GM19025 (cell line): ENCODE measurements around the gene ISLR.

Experiments used
- ATAC-seq: cut with Tn5 transposase; IDR thresholded peaks from one replicate; pipeline ENCODE4 v1.9.1; 2021; ENCODE audit warnings: mild to moderate bottlenecking, low read depth, moderate library complexity; ENCODE audit not compliant: unreplicated experiment

Gene ISLR

DNA sequence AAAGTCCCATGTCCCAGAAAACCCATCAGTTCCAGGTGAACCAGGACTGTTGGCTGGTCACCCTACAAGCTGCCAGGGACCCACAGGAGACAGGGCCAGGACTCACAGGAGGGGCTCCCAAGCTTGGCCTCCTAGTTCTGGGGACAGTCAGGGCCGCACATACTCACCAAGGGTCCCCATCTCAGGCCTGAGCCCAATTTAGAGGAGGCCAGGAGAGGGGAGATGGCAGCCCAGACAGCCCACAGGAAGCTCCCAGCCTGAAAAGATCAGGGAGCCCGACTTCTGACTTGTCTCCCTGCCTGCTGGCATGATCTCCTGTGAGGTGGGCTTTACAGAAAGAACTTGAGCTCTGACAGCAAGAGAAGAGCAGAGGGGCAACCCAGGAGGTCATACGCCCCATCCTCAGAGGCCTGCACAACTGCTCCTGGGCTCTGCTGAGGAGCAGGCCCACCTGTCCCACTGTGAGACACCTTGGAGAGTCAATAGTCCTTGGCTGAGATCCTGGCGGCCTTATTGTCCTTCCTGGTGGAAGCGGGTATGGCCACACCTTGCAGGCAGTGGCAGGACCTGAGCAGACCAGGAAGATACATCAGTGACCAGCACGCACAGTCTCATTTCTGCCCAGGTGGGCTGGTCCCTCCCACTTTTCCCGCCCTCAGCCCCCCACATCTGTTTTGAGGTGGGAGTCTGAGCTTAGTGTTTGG lies 2.5 kb upstream of the ISLR start:
- no peak for ATAC-seq

- no peak for ATAC-seq
Measured at GRCh38 chr15:74171965-74172541, 1.5 kb upstream of the ISLR start.

DNA sequence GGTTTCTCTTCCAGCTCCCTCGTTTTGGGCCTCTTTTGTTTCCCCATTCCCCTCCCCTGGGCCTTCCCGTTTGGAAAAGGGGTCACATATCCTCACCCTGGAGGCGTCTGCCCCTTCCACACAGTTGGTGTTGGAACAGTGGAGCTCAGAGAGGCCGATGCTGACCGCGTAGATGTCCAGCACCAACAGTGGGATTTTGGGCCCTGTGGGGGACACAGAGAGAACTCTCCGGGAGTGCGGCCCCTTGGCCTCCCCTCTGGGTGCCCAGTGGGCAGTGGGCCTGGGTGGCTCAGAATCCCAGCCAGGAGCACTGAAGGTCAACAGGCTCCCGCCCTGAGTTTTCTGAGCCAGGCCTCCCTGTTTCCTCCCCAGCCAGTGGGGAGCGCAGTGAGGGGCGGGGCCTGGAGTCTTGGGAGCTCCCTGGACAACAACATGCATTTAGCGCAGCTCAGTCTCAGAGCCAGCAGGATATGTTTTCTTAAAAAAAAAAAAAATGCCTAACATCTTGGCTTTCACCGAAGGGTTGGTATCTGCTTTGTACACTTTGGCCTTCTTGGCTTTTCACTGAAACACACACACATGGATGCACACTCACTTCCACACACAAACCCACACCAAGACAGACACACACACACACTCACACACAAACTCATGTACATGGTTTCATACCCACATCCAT lies 670 bp upstream of the ISLR start:
- ATAC-seq = no peak

DNA sequence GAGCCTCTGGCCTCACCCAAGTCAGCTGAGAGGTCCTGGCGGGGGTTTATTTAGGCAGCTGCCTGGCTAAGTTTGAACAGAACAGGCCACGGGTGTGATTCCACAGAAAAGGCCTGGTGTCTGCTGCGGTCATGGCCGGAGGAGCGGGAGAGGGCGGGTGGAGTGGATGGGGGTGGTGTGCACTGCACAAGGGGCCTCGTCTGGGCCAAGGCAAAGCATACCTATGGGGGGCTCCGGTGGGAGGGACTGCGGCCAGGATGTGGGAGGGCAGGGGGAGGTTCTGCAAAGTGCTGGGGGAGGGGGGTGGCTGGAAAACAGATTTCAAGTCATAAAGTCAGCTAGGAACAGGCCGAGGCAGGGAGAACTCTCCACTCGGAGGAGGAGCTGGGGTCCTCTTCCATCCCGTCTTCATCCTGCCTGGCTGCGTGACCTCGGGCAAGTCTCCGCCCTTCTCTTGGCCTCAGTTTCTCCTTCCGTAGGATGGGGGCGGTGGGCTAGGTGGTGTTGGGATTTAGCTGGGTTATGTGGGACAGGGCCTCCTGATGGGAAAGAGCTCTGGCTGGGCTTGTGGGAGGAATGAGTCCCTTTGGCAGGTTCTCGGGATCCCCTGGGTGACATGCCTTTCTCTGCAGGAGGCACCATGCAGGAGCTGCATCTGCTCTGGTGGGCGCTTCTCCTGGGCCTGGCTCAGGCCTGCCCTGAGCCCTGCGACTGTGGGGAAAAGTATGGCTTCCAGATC lies 878 bp downstream of the ISLR start:
- ATAC-seq = no peak

- ATAC-seq = no peak
Measured at GRCh38 chr15:74174958-74175253, 1.4 kb downstream of the ISLR start.

DNA sequence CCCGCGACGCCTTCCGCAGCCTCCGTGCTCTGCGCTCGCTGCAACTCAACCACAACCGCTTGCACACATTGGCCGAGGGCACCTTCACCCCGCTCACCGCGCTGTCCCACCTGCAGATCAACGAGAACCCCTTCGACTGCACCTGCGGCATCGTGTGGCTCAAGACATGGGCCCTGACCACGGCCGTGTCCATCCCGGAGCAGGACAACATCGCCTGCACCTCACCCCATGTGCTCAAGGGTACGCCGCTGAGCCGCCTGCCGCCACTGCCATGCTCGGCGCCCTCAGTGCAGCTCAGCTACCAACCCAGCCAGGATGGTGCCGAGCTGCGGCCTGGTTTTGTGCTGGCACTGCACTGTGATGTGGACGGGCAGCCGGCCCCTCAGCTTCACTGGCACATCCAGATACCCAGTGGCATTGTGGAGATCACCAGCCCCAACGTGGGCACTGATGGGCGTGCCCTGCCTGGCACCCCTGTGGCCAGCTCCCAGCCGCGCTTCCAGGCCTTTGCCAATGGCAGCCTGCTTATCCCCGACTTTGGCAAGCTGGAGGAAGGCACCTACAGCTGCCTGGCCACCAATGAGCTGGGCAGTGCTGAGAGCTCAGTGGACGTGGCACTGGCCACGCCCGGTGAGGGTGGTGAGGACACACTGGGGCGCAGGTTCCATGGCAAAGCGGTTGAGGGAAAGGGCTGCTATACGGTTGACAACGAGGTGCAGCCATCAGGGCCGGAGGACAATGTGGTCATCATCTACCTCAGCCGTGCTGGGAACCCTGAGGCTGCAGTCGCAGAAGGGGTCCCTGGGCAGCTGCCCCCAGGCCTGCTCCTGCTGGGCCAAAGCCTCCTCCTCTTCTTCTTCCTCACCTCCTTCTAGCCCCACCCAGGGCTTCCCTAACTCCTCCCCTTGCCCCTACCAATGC lies 2.0 kb downstream of the ISLR start:
- no peak for ATAC-seq

DNA sequence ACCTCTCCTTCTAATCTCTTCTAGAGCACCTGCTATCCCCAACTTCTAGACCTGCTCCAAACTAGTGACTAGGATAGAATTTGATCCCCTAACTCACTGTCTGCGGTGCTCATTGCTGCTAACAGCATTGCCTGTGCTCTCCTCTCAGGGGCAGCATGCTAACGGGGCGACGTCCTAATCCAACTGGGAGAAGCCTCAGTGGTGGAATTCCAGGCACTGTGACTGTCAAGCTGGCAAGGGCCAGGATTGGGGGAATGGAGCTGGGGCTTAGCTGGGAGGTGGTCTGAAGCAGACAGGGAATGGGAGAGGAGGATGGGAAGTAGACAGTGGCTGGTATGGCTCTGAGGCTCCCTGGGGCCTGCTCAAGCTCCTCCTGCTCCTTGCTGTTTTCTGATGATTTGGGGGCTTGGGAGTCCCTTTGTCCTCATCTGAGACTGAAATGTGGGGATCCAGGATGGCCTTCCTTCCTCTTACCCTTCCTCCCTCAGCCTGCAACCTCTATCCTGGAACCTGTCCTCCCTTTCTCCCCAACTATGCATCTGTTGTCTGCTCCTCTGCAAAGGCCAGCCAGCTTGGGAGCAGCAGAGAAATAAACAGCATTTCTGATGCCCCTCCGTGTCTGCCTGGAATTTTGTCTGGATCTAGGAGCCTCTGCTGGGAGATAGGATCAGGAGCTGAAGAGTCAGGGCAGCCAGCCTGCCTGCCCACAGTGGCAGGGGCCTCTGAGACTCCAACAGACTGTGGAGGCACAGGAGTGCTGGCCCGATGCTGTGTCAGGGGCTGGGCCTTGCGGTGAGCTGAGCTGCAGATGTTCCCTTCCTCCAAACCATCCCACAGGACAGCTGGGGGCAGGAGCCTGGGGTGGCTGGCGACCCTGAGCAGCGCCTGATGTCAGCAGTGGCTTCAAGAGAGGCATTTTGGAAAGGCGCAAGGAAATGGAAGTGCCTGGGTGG lies 3.0 kb downstream of the ISLR start:
- no peak for ATAC-seq

DNA sequence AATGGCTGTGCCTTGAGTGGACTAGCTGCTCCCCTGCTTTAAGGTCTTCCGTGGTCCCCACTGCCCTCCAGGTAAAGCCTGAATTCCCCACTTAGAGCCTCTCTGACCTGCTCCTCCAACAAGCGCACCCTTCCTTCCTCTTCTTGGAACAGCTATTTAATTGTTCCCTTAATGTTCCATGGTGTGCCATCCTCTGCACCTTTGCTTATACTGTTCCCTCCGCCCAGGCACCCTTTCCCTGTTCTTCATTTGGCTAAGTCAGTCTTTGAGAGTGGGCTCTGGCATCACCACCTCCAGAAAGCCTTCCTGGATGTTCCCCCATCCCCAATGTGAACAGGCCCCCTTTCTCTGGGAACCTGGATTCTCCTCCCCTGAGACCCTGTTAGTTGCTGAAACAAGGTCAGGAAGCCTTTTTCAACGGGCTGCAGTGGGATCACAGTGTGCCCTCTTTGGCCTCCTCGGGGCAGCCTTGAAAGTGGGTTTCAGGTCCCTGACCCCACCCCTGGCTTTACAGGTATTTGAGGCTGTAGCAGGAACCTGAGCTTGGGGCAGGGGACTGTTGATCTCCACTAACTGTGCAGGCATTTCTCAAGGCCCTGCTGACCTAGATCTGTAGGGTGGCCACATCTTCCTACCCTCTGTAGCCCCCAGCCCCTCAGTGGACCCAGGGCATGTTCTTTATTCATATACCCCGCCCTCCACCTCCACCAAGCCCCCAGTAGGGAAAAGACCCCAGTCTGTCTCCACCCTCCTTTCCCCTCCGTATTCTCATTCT lies 5.0 kb downstream of the ISLR start:
- ATAC-seq = no peak

DNA sequence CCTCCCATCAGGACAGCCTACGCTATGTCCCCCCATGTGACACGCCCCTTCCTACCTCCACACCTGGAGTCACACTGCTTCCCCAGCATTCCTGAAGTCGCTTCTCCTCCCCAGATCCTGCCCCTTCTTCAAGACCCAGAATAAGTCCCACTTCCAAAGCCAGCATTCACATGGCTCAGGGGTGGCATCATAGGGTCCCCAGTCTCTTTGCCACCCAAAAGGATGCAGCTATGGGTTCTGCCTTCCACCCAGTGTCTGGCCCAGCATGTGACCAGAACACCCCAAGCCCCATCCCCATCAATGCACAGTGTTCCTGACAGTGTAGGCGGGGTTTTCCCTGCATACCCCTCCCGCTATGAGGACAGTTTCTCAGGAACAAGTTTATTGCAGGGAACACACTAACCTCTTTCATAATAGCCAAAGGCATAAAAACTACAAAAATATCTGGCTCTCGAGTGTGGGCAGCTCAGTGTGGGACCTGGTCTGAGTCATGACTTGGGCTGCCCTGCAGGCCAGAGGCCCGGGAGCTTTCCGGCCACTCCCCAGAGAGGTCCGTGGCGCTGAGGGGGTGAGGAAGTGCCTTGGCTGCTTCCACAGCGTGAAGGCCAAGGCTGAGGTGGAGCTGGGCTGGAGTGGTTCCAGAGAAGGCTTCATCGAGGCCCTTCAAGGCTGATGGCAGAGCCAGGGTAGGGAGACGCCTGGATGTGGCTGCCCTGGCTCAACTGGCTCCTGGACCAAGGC lies 5.8 kb downstream of the ISLR start:
- no peak for ATAC-seq

GRCh38 chr15:74179983-74180880 lies 6.7 kb downstream of the ISLR start:
- no peak for ATAC-seq

DNA sequence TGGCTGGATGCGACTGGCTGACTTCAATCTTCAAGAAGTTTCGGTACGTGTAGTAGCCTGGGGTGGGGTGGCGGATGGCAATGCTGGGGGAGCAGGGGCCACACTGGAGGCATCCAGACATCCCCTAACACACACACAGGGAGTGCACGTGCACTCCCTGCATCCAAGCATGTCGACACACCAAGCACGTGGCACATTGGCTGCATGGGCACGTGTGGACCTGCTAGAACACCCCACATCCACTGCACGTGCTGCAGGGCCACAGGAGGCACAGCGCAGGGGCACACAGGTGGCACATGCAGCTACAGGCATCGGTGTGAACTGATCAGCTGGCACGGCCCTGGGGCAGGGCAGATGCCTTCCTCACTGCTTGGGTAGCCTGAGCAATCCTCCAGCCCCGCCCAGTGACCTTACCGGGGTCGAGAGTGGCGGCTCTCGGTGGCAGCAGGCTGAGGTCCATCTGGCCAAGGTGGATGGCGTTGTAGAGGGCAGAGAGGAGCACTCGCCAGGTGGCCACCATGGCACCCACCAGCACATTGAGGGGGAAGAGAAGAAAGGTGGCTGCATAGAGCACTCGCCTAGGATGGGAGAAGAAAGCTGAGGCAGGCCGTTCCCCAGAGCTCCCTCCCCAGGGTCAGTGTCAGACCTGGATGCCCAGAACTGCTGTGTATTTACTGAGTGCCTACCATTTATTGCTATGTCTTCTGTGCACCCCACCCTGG lies 7.5 kb downstream of the ISLR start:
- no peak for ATAC-seq

GRCh38 chr15:74182131-74182530 lies 8.6 kb downstream of the ISLR start:
- ATAC-seq = no peak

- ATAC-seq = no peak
Measured at GRCh38 chr15:74184582-74185091, 11.1 kb downstream of the ISLR start.

DNA sequence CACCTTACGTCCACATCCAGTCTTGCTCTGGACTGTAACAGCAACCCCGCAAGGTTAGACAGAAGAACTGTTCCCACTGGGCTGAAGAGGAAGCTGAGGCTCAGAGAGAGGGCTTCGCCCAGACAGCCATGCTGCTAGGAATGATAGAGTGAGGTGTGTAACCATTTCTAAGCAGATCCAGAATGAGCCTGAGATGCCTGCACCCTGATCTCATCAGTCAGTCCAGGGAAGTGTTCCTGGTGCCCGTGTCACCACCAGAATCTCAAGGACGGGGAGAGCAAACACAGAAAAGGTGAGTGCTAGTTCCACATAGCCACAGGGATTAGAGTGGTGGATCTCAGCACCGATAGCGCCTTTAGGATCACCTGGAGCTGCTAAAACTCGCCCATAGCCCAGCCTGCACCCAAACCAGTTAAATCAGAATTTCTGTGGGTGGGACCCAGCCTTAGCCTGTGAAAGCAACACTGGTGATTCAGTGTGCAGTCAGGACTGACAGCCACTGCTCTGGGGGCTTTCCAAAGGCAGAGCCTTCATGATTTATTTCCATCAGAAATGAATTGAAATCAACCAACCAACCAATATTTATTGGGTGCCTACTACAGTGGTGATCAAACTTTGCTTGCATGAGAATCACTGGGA lies 12.3 kb downstream of the ISLR start:
- no peak for ATAC-seq

DNA sequence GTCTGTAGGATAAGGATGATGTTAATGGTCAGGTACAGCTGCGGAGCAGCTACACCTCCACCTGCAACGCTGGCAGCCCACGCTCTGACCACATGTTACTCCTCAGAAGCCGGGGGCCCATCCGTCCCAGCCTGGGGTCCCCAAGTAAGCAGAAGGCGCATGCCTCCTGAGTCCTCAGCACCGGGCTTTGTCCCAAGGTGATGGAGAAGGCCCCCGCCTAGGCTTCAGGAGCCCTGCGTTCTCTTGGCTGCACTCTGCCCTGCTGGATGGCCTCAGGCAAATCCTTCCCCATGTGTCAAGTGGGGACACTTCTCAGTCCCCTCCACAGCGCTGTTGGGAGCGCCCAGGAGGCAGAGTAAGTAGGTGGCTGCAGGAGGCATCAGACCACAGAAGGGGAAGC lies 14.7 kb downstream of the ISLR start:
- no peak for ATAC-seq

DNA sequence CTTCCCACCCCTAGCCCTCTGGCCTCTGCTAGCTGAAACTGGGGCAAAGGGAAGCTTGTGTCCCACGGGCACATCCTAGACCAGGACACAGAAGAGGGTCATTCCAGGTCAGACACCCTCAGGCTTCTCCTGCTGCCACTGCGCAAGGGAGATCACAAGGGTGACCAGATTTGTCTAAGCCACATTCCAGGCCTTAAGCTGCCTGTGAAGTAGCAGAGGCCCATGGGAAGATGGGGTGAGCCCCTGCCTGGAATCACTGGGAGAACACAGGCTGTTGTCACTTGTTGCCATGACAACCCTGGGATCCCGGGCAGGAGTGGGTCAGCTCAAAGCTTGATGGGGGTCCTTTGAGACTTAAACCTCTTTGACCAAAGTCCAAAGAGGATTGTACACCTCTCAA lies 18.3 kb downstream of the ISLR start:
- ATAC-seq = no peak
